Activated CD4-positive, alpha-beta T cell treated with anti-CD3 and anti-CD28 coated beads for 1 hour (primary cell): ENCODE data around the gene DDX31.
A peak's percentile ranks its signal among the peaks of the same experiment; 100 is the strongest.
"Not testable (repeated sequence)": the region's sequence is repeated elsewhere in the genome, so short reads cannot be mapped to it uniquely, and the experiment has no call there.

Experiments
- DNase-seq: peaks from one replicate; pipeline ENCODE4 v3.0.0-alpha.2; 2020

The DDX31 gene

DNA sequence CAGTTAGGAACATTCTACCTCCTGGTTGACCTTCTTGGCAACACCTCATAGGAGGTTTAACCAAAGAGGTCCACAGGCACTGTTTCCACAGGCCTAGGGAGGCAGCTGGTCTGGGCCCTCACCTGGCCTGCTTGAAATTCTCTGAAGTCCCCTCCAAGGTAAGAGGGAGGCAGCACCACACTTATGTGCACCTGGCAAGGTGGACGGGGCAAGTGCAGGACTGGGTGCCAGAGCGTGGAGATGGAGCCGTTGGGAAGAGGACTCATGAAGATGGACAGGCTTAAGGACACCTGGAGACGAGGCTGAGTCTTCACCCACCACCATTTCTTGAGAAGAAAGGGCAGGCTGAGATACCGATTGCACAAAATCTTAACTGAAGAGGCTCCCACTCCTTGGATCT lies 94.0 kb downstream of the DDX31 start:
- no peak for DNase-seq

DNA sequence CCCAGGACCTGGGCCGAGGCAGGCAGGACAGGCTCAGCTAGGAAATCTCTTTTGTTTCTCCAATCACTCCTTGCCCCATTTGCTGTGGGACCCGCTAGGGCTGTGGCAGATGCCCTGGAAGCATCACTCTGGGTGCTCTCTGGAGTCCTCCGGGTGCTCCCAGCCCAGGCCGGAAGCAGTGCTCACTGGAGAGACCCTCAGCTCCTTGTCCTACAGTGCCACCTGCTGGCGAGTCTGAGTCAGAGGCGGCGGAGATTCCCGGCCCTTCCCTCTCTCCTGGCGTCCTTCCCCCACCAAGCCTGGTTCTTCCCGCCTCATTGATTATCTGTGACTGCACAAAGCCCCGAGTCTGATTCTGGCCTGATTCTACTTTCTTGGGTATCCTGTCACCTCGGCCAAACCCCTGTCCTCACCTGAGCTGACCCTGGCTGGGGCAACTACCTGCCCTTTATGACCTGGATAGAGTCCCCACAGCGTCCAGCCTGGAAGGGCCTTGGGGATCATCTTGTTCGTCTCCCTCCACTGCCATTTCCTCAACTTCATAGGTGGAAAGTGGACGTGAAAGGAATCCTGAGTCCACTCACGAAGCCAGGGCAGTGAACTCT lies 94.7 kb downstream of the DDX31 start:
- peak; percentile 16 for DNase-seq

DNA sequence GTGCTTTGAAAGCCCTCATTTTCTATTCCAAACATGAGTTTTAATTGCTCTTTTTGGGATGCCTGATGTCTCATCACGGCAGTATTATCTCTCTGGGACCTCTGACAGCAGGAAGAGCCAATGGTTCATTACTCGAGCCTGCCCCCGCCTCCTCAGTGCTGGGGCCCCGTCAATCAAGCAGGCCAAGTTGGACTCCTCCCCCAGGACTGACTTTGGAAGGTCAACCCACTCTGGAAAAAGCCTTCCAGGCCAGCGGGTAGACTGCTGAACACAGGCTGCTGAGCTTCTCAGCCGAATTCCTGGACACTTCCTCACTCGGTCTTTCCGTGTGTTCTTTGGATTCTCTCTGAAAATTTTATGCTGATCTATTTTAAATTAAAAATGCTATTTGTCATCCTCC lies 96.9 kb downstream of the DDX31 start:
- DNase-seq = no peak

DNA sequence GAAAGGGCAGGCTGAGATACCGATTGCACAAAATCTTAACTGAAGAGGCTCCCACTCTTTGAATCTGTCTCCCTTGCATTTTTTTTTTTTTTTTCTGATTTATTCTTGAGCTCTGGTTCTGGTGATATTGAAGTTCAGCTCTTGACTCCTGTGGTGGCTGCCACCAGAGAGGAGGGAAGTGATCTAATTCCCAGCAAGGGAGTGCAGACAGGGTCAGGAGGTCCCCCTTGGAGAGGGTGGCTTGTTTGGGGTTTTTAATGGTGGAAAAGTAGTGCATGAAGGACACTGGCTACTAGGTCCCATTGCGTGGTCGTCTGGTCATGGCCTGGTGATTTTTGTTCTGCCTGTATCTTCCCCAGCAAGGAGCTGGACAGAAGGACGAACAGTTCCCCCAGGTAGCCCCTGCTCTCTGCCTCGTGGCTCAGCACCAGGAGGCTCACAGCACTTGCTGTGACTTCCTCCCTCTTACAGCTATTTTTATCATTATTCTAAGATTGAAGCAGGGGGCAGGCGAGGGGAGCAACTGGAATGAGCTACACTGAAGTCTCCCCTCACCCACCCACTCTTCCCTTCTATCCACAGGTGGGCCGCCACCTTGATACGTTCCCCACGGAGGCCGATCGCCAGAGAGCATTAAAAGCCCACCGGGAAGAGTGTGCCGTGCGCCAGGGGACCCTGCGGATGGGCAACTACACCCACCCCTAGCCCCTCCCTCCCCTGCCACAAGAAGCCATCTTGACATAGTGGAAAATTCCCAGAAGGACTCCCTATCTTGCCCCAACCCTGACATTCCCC lies 97.8 kb downstream of the DDX31 start:
- DNase-seq = no peak

DNA sequence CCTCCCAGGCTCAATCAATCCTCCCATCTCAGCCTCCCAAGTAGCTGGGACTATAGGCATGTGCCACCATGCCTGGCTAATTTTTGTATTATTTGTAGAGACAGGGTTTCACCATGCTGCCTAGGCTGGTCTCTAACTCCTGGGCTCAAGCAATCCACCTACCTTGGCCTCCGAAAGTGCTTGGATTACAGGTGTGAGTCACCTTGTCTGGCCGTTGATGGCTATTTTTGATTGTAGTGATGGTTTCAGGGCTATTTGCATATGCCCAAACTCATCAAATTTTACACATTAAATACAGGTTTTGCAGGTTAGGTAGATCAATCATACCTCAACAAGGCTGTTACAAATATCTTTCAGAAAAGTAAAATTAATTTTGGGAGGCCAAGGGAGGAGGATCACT lies 101.0 kb downstream of the DDX31 start:
- DNase-seq = not testable (repeated sequence)

DNA sequence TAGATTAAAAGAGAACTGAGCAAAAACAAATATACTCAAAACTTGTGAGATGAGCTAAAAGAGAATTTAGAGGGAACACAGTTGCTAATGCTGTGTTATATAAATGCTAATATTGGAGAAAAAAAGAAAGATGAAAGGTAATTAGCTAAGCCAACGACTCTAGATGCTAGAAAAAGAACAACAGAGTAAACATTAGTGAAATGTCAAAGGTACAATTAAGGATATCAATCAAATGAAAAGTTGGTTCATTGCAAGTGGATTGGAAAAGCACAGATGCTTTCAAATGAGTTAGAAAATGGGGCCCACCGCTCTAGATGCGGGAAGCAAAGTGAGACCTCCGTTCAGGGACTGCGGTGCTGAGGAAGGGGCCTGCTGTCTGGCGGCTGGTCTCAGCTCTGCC lies 105.3 kb downstream of the DDX31 start:
- DNase-seq = no peak

DNA sequence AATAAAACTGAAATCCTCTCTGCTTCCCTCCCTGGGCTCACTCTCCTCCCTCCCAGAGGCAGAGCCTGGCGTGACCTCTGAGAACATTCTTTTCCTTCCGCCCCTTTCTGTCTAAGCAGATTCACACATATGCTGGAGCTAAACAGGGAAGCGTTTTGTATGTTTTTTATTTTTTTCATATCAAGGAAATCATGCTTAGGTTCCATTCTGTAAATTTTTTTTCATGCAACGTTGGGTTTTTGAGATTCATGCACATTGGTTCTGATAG lies 107.5 kb downstream of the DDX31 start:
- no peak for DNase-seq

DNA sequence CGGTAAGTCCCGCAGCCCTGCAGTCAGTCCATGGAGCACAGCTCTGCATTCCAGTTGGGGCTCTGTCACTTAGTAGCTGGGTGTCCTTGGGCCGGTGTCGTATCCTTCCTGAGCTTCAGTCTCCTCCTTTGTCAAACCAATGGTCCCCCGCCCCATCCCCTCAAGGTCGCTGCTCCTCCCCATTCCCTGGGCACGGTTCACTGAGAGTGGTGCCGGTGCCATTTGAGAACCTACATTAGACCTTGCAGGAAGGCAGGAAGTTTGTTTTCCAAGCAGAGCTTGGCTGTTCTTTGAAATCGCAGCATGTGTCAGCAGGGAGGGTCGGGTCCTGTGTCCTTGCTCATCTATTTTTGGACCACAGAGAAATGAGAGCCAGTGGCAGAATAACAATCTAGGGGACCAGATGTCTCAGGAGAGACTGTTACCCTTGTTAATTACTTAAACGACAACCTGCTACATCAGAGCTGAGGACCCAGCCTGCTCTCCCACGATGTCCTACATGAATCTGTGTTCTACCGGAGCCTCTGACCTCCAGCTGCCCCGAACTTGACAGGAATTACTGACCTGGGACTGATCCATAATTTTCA lies 109.1 kb downstream of the DDX31 start:
- no peak for DNase-seq

DNA sequence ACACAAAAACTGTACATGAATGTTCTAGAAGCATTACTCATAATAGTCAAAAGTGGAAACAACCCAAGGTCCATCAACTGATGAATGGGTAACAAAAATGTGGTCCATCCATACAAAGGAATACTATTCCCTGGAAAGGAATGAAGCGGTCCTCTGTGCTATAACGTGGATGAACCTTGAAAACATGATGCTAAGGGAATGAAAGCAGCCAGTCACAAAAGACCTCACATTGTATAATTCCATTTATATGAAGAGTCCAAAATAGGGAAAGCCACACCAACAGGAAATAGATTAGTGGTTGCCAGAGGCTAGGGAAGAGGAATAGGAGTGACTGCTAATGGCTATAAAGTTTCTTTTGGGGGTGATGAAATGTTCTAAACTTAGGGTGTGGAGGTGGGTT lies 110.1 kb downstream of the DDX31 start:
- DNase-seq = no peak

DNA sequence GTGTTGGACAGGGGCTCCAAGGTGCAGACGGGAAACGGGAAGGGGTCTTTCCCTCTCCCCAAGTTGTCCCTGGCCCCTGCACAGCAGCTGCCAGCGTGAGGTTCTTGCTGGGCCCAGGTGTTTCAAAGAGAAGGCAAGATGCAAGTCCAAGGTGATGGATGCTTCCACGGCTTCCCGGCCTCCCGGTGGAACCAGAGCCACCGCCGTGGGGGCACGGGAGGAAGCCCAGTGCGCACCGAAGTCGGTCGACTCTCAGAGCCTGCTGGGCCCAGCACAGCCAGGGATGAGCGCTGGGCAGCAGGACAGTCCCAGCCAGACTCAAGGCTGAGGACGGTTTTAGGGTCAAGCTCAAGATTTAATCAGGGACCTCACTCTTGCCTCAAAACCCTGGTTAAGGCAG lies 112.6 kb downstream of the DDX31 start:
- DNase-seq = no peak

DNA sequence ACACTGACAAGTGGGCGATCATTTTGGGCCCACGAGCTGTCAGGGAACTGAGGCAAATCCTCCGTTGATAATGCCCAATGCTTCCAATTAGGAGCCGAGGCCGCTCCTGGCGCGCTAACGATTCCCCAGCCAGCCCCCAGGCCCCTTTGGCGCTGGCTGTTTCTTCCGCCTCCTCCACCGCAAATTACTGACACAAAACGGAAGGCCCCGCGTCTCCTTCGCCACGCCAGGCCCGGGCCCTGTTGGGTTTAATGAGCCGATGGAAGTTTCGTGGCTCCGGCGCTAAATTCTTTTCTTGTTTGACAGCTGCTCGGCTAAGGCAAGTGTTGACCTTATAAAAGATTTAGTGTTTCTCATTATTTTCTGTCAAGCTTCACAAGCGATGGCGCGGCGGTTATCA lies 113.1 kb downstream of the DDX31 start:
- no peak for DNase-seq

DNA sequence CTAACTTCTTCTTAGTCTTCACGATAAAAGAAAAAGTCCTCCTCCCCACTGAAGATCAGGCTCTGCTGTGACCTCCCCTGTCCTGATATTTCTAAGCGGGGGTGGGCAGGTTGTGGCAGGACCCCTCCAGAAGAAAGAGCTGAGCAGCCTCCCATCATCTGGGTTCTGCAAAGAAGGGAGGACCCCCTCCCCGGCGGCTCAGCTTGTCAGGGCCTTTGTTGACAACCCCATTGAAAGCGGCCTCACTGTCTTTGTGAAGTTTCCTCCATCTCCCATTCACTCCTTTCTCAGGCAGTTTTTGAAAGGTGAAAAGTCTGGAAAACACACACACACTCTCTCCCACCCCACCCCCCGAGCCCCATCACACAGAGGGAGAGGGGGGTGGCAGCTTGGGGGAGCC lies 113.5 kb downstream of the DDX31 start:
- no peak for DNase-seq

DNA sequence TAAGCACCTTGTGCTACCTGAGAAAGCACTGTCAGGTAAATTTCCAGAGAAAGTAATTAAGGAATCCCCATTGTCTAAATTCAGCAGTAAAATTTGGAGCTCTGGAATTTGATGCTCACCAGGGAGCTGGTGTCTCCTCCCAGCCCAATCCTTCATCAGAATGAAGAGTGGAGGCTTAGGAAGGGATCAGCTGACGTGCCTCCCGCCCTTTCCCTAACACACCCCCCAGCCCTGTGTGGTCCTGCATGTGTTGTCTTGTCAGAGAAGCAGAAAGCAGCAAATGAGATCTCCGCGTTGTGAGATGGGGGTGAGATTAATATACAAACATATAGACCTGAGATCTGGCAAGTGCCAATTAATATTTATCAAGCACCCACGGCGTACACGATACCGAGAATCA lies 114.3 kb downstream of the DDX31 start:
- DNase-seq = no peak

DNA sequence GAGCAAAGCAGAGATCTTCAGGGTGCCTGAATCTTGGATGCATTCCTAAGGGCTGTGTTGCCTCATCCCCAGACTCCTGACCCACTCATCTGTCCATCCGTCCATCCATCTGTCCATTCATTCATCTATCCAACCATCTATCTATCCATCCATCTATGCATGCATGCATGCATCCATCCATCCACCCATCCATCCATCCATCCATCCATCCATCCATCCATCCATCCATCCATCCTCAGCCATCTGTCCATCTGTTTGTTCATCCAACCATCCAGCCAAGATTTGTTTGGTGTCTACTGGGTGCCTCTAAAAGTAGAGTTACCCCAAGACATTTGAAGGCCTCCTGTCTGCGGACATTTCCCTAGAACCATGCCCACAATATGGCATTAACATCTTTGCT lies 115.0 kb downstream of the DDX31 start:
- no peak for DNase-seq

DNA sequence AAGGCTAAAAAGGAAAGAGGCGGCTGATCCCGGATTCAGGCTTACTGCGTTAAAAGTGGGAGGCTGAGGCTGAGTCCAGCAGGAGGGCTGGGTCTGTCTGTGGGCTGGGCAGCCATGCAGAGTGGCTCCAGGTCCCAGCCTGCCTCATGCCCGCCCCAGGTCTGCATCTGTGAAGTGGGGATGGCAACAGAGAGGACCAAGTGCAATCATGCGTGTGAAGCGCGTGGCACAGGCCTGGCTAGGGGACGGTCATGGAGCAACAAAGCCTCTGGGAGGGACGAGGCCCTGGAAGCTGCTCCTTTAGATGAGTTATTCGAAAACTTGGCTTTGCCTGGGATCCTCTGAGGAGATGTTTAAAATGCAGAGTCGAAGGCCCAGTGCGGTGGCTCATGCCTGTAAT lies 117.7 kb downstream of the DDX31 start:
- no peak for DNase-seq

DNA sequence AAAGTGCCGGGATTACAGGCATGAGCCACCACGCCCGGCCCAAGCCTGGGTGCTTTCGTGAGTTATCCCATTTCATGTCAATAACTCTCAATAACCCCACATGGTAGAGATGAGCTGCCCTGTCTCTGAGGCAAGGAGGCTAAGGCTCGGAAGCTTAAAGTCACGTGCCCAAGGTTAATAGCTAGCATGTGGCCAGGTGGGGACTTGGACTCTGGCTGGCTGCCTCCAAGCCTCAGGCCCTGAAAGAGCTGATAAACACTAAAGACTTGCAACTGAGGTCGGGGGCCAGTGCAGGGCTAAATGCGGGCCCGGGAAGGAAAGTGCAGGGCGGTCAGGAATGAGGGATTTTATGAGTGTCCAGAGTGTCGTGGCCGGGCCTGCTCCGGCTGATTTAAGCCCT lies 118.2 kb downstream of the DDX31 start:
- no peak for DNase-seq

DNA sequence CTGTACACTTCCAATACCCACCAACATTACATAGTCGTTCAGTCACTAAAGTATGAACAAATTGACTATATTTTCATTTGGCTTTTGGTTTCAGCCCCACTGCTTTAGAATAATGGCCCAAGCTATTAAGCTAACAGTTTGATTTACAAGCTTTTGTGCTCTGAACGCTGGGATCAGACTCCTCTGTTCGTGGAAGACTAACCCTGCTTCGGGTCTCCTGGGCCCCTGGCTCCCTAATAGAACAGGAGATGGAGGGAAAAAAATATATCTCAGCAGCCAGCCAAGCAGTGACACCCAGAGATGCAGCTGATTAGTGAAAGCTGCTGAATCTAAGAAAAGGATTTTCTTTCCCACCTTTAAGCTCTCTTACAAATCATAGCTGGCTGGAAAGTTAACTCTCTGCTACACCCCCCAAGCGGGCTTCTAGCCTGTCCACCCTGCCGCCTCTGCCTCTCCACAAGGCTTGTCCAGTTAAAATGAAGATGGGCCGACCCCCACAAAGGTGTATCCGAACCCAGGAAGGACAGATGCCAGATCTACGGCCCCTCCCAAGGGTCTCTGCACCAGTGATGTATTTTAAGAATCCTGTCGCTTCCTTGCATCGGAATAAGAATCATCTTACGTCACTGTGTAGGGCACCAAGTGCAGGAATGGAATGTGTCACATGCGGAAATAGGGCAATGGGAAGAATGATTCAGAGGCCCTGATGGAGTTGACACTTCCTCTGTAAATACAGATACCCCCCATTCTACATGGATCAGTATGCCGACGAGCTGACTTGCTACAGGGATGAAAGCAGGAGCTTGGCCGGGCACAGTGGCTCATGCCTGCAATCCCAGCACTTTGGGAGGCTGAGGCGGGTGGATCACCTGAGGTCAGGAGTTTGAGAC lies 120.8 kb downstream of the DDX31 start:
- DNase-seq = no peak

DNA sequence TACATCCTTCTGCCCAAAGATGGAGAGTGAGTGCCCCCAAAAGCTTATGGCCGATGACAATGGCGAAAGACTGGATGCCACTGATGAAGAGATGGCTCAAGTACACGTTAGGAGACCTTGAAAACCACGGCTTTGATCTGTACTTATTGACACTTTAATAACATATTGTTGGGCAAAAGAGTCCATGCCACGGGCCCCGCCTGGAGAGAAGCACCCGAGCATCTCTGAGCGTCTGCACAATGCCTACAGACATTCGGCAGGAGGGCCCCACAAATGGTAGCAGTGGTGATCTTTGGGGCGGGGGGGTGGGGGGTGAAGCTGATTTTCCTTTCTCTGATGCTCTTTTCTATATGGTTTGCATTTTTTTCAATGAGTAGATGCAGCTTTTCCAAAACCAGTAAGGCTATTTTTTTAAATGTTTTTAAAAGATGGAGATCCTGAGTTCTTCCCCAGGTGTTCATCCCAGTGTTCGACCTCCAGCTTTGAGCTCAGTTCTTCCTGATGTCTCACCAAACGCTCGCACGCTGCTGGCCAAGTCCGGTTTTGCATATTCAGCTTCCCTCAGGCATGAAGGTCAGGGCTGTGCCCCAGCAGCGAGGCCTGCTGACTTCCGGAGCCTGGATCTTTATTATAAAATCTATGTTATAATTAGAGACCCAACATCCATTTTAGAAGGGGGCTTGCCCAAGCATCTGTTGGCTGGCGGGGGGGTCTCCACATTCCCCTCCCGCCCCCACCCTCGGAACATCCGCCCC lies 121.6 kb downstream of the DDX31 start:
- no peak for DNase-seq

DNA sequence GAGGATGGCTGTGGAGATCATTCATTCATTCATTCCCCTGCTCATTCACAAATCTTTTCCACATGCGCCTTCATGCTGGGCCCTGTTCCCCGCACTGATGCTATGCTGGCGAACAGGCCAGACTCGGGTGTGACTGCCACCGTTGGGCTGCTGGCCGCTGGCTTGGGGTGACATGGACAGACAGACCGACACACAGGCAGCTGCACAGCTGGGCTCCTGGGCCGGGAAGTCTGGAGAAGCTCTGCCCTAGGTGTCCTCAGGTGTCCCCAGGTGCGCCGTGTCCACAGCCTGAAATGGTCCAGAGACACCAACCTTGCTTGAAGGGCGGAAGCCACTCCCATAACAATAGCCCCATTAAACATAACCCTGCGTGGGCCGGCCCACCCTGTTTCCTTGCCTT lies 122.3 kb downstream of the DDX31 start:
- DNase-seq = no peak

DNA sequence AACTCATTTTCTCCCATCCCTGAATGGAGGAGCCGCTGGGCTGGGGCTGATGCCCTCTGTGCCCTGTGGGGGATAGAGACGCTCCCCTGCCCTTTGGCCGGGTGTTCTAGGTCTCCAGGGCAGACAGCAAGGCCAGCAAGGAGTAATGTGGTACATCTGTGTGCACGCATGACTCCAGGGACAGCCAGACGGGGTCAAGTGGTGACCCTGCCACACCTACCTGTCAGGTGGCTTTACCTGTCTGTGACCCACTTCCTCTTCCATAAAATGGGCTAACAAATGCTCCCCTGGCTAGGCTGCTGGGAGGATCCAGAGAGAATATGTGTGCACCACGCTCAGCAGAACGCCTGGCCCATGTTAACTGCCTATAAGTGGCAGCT lies 122.7 kb downstream of the DDX31 start:
- DNase-seq = no peak

DNA sequence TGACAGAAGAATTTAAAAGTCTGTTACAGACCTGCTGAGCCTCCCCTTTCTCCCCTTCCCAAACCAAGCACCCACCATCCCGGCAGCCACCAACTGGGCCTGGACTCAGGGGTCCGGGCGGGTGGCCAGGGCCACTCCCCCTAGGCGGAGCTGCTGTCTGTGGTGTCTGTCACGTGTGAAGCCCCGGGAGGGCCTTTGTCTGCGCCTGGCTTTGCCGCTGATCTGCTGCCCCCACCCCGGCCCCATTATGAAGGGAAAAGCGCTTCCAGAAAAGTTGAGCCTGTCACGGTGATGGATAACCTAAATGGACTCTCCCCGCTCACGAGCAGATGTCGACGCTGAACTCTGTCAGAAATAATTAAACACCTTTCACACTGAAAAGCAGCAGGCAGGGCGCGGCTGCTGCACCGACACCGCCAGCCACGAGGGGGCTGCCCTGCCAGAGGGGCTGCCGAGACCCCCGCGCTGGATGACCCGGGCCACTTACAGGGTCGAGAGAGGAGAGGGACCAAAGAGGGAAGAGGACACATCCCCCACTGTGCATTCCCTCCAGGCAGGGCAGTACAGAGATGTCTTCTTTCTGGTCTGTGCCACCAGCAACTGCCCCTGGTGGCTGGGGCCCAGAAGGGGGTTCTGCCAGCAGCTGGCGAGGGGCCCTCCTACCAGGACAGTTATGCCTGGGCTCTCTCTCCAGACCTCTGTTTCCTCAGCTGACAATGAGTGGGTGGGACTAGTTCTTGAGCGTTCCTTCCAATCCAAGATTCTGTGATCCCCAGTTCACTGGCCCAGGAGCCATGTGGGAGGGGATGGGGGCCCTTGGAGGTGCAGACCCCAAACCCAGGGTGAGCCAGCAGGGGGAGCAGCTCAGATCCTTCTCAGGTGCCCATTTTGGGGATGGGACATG lies 123.4 kb downstream of the DDX31 start:
- no peak for DNase-seq

DNA sequence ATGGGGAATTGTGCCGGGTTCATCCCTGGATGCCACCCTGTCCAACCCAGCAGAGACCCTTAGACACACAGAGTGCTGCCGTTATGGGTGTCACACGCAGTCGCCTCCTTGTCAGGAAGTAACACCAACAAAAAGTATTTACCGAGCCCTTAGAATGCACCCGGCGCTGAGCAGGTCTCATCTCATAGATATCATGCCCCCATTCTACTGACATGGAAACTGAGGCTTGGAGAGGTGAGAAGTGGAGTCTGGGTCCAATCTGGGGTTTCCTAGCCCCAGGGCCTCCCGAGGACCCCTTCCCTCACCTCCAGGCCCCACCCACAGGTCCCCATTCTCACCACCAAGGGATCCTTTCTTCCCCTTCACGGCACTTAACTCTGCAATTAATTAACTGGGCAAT lies 124.2 kb downstream of the DDX31 start:
- DNase-seq = no peak
